AG09309 (cell line): ENCODE measurements around the gene GPC3.

ENCODE experiments used
- DNase-seq: peaks from one replicate; pipeline ENCODE4 v3.0.0-alpha.2; 2010; ENCODE audit warnings: low read depth
- H3K4me3 ChIP-seq: 2 replicates; pipeline ENCODE4 v1.5.1; 2011; ENCODE audit warnings: mild to moderate bottlenecking, low read depth, low read length, moderate library complexity; ENCODE audit not compliant: control insufficient read depth
- TF ChIP-seq, protein P1 (sequence below): IDR thresholded peaks from 2 replicates; pipeline ENCODE4 v1.5.1; 2011; ENCODE audit warnings: mild to moderate bottlenecking, low read depth, low read length, inconsistent platforms; ENCODE audit not compliant: insufficient read depth, control insufficient read depth; ENCODE audit errors: missing control alignments

Gene GPC3

DNA sequence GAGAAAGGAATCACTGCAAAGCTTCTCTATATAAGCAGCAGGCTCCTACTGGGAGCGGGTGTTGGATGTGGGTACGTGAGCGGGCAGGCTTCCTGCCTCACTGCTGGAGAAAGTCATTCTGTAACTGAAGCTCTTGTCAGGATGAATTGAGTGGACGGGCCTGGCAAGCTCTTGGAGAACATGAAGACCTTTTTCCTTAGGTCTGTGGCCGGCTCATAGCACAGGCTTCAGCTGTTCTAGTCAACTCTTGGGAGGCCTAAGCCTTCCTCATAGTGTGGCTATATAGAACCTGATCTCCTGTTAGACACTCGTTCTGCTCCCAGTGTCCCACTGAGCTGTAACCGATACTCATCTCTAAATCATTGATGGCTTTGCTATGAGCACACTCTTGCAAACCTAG, 461.9 kb downstream of the GPC3 start:
- TF ChIP-seq, protein P1, sequence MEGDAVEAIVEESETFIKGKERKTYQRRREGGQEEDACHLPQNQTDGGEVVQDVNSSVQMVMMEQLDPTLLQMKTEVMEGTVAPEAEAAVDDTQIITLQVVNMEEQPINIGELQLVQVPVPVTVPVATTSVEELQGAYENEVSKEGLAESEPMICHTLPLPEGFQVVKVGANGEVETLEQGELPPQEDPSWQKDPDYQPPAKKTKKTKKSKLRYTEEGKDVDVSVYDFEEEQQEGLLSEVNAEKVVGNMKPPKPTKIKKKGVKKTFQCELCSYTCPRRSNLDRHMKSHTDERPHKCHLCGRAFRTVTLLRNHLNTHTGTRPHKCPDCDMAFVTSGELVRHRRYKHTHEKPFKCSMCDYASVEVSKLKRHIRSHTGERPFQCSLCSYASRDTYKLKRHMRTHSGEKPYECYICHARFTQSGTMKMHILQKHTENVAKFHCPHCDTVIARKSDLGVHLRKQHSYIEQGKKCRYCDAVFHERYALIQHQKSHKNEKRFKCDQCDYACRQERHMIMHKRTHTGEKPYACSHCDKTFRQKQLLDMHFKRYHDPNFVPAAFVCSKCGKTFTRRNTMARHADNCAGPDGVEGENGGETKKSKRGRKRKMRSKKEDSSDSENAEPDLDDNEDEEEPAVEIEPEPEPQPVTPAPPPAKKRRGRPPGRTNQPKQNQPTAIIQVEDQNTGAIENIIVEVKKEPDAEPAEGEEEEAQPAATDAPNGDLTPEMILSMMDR = no peak
- no peak for DNase-seq
- H3K4me3 ChIP-seq = no peak overlapping the region

DNA sequence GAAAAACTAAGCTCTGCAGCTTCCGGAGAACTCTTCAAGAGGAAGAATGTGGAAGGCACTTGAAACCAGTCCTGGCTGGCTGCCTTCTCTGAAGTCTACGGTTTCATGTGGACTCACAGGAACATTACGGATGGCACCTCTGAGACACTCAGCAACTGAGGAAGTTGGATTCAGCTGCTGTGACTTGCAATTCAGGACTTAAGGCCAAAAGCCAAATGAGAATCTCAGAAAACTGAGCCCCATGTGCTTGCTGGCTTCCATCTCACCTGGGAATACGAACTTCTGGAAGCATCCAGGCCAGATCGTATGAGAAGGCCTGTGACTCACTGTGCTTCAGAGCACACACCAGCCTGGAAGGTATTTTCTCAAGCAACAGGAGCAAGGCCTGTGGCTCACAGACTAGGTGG, 462.3 kb downstream of the GPC3 start:
- no peak for DNase-seq
- H3K4me3 ChIP-seq = no peak overlapping the region
- TF ChIP-seq, protein P1 = no peak

DNA sequence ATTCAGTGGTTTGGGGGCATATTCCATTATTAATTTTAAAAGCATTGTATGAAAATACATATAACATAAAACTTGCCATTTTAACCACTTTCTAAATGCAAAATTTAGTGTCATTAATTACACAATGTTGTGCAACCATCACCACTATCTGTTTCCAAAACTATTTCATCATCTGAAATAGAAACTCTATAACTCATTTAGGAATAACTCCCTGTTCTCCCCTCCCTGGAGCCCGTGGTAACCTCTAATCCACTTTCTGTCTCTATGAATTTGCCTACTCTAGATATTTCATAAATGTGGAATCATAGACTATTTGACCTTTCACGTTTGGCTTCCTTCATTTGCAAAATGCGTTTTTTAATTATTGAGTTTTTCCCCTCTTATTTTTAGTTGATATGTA, 468.7 kb downstream of the GPC3 start:
- TF ChIP-seq, protein P1 = no peak
- no peak for DNase-seq
- no peak overlapping the region for H3K4me3 ChIP-seq

DNA sequence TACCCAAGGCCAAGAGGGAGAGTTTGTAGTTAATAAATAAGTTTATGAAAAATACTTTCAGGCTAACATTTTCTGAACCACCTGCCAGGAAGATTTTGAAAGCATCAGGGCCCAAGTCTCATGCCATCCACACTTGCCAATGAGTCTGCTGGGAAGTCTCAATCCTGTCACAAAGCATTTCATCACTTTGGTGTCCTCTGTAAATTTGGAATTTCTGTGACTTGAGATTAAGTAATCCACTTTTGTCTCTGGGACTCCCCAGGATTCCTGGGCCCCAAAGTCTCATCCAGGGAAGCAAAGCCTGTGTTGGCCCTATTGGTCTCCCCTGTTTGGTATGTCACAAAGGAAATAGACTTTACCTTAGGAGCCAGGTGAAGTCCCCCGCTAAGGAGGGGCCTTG, 470.9 kb downstream of the GPC3 start:
- DNase-seq = no peak
- TF ChIP-seq, protein P1 = no peak
- no peak overlapping the region for H3K4me3 ChIP-seq

DNA sequence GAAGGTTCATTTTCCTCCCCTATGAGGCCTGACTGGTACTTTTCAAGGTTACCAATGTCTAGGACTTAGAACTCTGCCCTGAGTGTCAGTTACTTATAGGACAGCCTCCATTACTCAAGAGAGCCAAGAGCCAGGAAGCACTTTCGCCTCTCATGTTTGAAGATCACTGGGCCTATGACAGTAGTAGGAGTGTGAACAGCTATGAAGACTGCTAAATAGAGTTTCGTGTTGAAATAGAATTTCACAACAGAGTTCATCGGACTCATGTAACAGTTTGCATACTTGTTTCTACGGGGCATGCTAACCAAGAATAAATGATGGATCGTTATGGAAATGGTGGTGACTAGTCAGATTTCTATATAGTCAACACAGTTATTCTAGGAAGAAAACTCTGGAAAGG, 472.3 kb downstream of the GPC3 start:
- H3K4me3 ChIP-seq = no peak overlapping the region
- TF ChIP-seq, protein P1 = no peak
- no peak for DNase-seq

DNA sequence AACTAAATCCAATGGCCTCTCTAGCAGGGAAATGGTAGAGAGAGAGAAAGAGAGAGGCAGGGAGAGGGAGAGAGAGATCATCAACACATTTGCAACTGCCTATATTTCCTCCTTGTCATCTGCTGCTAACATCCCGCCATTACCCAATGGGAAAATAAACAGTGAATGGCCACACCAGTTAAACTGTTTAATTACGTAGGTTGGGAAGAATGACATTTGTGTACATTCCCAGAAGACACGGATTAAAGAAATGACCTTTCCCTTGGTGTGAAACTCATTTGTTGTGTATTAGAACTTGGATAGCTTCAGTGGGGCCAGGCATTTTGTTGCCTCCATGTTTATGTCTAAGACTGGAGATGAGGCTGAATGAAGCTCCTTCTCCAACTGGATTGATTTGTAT, 474.4 kb downstream of the GPC3 start:
- TF ChIP-seq, protein P1 = no peak
- DNase-seq = no peak
- H3K4me3 ChIP-seq = no peak overlapping the region

DNA sequence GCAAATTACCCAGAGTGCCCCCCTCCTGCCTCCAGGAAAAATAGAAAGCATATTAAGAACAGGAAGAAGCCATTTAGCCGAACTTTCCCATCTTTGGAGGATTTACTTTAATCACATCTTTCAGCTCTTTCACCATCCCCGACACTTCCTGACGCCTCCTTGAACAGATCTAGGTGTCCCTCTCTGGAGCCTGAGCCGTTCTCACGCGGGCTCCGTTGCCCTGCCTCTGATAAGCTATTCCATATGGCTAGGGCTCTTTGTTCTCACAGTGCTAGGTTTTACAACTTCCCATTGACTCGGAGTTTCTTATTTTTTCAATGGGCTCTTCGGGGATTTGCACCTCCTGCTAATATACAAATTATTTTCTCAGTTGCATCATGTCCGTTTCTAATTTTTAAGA, 488.0 kb downstream of the GPC3 start:
- TF ChIP-seq, protein P1 = no peak
- H3K4me3 ChIP-seq = no peak overlapping the region

More for the DNA sequence above, 488.0 kb downstream of the GPC3 start:
- no peak for DNase-seq
